Epidermal melanocyte (primary cell): ENCODE data around the gene POLR1A.

Experiments
- DNase-seq: peaks from one replicate; pipeline ENCODE4 v3.0.0; 2011; ENCODE audit warnings: low spot score; ENCODE audit not compliant: insufficient read length

POLR1A gene

DNA sequence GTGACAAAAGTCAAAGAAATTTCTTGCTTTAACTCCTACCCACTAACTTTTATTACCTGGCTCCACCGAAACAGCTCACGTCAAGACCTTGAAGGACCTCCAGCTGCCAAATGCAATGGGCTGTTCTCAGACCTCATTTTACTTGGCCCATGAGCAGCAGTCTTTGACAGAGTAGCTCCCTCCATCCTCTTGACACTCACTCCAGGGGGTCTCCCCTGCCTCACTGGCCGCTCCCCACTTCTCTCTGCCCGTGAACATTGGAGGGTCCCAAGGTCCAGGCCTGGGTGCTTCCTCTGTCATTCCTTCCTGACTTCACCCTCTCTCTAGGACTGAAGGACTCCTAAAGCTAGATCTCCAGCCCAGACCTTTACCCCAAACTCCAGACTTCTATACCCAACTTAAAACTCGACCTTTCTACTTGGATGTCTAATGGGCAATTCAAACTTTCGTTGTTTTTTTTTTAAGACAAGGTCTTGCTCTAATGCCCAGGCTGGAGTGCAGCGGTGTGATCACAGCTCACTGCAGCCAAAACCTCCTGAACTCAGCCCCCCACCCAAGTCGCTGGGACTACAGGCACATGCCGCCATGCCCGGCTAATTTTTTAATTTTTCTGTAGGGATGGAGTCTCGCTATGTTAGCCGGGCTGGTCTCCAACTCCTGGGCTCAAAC lies 124.0 kb downstream of the POLR1A start:
- DNase-seq, result no peak

- DNase-seq, result no peak
These were observed 126.6 kb downstream of the POLR1A start for GRCh38 chr2:85978883-85979780.

DNA sequence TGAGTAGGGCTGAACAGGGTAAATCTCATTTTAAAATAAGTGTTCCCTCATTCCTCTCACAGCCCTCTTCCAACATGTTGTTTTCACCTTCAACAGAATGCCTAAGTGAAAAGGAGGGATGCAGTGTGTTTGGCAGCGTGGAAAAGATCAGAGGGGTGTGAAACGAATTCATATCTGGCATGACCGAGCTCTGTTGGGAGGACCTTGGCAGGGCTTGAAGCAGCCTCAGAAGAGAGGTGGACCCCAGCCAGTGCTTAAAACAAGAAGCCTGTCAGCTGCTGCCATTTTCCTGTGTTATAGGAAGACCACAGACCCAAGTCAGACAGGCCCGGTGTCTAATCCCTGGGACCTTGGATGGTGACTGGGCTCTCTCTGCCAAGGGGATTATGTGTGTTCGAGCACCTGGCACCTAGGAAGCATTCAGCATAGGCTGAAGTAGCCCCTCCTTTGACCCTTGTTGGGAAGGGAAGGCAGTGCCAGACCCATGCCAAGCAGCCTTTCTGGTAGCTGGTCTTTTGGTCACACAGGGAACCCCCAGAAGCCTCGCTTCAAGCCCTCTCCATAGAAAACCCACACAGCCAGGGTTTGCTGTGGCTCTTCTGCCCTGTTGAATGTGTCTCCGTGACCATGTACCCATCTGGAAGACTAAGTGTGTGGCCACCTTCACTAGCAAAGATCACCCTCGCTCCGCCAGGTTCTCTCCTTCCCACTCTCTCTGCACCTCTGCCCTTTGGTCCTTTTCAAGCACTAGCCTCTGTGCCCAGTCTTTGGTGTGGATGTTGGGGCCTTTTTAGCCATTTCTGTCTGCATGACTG lies 129.4 kb downstream of the POLR1A start:
- DNase-seq, result no peak

GRCh38 chr2:85975581-85975980 lies 130.1 kb downstream of the POLR1A start:
- DNase-seq, result no peak

GRCh38 chr2:85974390-85974789 lies 131.3 kb downstream of the POLR1A start:
- DNase-seq, result no peak

DNA sequence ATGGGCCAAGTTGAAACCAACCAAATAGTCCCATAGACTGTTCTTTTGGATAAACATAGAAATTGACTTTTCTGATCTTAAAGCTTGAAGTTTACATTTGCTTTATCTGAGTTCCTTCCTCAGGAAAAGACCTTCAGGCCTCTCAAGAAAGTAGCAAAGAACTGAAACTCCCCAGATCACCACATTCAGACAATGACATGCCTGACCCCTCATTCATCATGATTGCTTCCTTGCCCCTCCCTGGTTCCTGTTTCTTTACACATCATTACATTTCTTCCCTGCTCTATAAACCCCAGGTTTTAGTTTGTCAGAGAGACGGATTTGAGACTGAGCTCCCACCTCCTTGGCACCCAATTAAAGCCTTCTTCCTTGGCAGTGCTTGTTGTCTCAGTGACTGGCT lies 133.3 kb downstream of the POLR1A start:
- DNase-seq, result no peak

DNA sequence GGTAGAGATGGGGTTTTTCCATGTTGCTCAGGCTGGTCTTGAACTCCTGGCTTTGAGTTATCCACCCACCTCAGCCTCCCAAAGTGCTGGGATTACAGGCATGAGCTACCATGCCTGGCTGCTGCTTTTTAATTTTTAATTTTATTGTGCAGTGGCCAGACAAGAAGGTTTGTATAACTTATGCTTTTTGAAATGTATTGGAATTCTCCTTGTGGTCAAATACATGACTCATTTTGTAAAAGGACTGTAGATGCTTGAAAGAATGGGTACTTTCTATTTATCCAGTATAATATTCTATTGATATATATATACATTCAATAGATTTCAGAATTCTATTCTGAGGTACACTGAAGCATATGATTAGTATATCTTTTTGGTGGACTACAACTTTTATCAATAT lies 134.3 kb downstream of the POLR1A start:
- DNase-seq, result no peak
